GM12874 (cell line): ENCODE measurements around the gene TGOLN2.

Experiments used
- TF ChIP-seq, protein P1 (sequence below): IDR thresholded peaks from 2 replicates; pipeline ENCODE4 v1.5.1; 2011; ENCODE audit warnings: low read depth, mild to moderate bottlenecking, control low read depth, low read length, moderate library complexity; ENCODE audit not compliant: insufficient read depth

TGOLN2 gene

DNA sequence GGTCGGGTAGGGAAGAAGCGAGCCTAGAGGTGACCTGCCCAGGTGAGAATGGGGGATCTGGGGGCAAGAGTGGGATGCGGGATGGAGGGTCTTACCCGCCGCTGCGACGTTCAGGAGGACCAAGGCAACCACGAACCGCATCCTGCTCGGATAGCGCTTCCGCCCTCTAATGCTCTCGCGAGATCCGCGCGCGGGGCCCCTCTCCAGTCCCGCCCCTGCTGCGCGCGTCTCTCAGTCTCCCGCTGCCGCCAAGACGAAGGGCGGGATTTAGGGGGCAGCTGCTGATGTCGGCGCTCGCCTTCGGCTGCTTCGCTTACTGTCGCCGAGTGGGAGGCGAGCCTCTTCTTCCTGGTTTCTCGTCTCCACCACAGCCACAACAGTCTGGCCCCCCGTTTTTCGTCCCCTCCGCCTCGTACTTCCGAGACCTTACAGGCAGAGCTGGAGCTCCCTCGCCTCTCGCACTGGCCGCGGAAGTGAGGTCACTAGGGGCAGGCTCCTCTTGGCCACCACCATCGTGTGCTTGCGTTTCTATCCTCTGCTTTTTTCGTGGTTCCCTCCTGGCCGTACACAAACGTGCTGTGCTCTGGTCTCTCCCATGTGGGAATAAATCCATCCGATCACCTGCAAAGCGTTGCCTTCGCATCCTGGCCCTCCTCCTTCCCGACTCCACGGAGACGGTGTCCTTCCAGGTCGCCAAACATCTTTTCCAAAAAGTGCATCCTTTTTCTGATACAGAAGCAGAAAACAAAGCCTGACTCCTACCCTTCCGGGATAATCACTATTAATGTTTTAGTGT, at the start of gene TGOLN2:
Gene TGOLN2 (minus strand): TSS at position 168 of the 796 bp plus-strand sequence. CDS start 27 bp downstream, at position 141.
- TF ChIP-seq, protein P1, sequence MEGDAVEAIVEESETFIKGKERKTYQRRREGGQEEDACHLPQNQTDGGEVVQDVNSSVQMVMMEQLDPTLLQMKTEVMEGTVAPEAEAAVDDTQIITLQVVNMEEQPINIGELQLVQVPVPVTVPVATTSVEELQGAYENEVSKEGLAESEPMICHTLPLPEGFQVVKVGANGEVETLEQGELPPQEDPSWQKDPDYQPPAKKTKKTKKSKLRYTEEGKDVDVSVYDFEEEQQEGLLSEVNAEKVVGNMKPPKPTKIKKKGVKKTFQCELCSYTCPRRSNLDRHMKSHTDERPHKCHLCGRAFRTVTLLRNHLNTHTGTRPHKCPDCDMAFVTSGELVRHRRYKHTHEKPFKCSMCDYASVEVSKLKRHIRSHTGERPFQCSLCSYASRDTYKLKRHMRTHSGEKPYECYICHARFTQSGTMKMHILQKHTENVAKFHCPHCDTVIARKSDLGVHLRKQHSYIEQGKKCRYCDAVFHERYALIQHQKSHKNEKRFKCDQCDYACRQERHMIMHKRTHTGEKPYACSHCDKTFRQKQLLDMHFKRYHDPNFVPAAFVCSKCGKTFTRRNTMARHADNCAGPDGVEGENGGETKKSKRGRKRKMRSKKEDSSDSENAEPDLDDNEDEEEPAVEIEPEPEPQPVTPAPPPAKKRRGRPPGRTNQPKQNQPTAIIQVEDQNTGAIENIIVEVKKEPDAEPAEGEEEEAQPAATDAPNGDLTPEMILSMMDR = no peak

- TF ChIP-seq, protein P1 = no peak
Observed at GRCh38 chr2:85377083-85377482, 49.3 kb upstream of the TGOLN2 start.

DNA sequence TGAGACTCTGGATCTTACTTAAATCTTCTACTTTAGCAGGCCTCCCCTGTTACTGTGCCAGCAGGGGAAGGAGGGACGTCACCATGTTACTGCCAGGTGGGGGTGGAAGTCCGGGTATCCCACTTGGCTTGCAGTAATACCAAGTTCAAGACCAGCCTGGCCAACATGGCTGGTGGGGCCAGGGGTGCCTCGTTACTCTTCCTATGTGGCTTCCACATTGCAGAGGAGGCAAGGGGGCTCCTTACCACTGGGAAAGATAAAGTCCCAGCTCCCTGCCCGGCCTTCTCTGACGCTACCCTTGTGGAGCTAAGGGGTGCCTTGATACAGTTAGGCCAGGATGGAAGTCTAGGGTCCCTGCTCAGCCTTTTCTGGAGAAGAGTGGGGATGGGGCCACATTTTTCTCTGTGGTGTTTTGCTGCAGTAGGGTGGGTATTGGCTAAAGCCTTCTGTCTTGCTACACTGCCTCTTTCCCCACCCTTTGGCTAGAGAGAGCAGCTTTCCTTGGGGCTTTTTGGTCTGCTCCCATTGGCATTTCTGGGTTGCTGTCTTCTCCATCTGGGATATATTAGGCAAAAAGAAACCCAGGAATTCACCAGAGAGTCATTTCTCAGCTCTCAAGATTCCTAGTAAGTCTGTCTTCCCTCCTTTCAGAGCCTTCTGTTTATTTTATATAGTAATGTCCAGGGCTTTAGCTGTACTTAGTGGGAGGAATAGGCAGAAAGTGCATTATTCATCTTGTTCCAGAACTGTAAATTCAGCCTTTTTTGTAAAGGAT, 48.7 kb upstream of the TGOLN2 start:
- TF ChIP-seq, protein P1 = no peak

DNA sequence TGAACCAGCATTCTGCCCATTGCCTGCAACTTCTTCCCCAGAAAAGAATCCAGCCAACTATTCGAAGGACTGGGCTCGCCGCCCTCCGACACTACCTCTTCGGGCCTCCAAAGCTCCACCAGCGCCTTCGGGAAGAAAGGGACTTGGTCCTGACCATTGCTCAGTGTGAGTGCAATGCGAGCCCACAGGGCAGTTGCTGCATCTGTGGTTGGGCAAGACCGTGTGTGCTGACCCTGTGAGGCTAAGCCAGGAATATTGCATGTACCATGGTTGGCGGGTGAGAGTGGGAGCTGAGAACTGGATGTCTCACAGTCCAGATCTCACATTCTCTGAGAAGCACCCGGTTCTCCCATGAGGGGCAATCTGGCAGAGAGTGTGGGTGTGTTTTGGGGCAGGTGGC, 43.3 kb upstream of the TGOLN2 start:
- TF ChIP-seq, protein P1 = no peak

DNA sequence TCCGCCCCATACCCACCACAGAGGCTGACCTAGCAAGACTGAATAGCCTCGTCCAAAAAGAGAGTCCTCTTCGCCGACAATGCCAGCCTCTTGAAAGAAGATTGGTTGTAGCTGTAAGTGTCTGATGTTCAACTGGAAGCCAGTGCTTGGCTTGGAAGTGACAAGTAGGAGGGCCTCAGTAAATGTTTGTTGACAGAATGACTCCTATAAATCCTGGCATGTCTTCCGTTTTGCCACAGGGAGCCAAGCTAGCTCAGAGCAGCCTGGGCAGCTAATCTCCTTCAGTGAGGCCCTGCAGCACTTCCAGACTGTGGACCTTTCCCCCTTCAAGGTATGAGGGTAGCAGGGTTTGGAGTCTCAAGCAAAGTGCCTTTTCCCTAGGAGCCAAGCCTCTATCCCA, 41.7 kb upstream of the TGOLN2 start:
- TF ChIP-seq, protein P1 = no peak

GRCh38 chr2:85368921-85369320, 41.1 kb upstream of the TGOLN2 start:
- TF ChIP-seq, protein P1 = no peak

GRCh38 chr2:85367180-85367579, 39.4 kb upstream of the TGOLN2 start:
- TF ChIP-seq, protein P1 = no peak
